ENCODE measurements around the gene TLE1. TPM values are rescaled to one million over a fixed set of nuclear protein-coding genes. Genes with fewer than 3 reads are reported as not detected.
A peak's percentile ranks its signal among the peaks of the same experiment; 100 is the strongest.

Gene TLE1
- polyA plus RNA-seq, 3 donors, result 0.46 to 2.5 (median 1.2) TPM

- H3K36me3 Mint-ChIP-seq, result peaks cover 4 to 11% of the 10 kb centered on the region in 2 donors
- Histone ChIP-seq H3K9ac (ENCODE audit: insufficient read depth, low read length, poor library complexity, severe bottlenecking) (no peak overlapping the region), H3K9me3 (replicated peaks in 1 of 2; ENCODE audit: control insufficient read depth in 1 of 2, insufficient read depth in 1 of 2, low read length in 2 of 2) (no peaks in the 10 kb centered on the region), H4K20me1 (ENCODE audit: insufficient read depth, low read length) (no peaks in the 10 kb centered on the region), H3K27me3 (ENCODE audit: control insufficient read depth in 2 of 2, insufficient read depth in 2 of 2, low read length in 2 of 2) (no peaks in the 10 kb centered on the region), H2AFZ (ENCODE audit: insufficient read depth, low read depth, low read length, poor library complexity, severe bottlenecking) (no peak overlapping the region), H3K4me3 (replicated peaks in 1 of 3; ENCODE audit: low read depth in 2 of 3, low read length in 3 of 3) (no peak overlapping the region), H3K79me2 (ENCODE audit: insufficient read depth, low read length) (no peaks in the 10 kb centered on the region), H3K4me2 (replicated peaks; ENCODE audit: extremely low read depth, low read length, poor library complexity, severe bottlenecking) (no peak overlapping the region), H3K36me3 (replicated peaks in 1 of 2; ENCODE audit: control insufficient read depth in 1 of 2, insufficient read depth in 2 of 2, low read length in 2 of 2) (no peaks in the 10 kb centered on the region), H3K27ac (ENCODE audit: low read depth in 1 of 2, low read length in 2 of 2) (no peak overlapping the region), H3K4me1 (ENCODE audit: control insufficient read depth in 1 of 2, insufficient read depth in 2 of 2, low read length in 2 of 2) (no peaks in the 10 kb centered on the region)
- WGBS (ENCODE audit: insufficient coverage), result 0% methylated on average over 1 of the region's 7 CpGs
- H3K27ac Mint-ChIP-seq, result no peak overlapping the region
- intact Hi-C loops (cut with micrococcal nuclease), result no loop called here
- H3K9me3 Mint-ChIP-seq, result no peaks in the 10 kb centered on the region
- DNase-seq, result peak in 1 of 3 donors; percentile 4
- no peak overlapping the region for H3K4me3 Mint-ChIP-seq
- no peaks in the 10 kb centered on the region for H3K27me3 Mint-ChIP-seq (ENCODE audit: low read depth in 3 of 3)
- TF ChIP-seq CTCF (IDR thresholded peaks at IDR 0.05), result no peak
- peaks cover 3% of the 10 kb centered on the region for H3K4me1 Mint-ChIP-seq
Measured at GRCh38 chr9:81631218-81631745, 58.1 kb downstream of the TLE1 start.

GRCh38 chr9:81629440-81629839, 59.9 kb downstream of the TLE1 start:
- H2AFZ ChIP-seq (ENCODE audit: insufficient read depth, low read depth, low read length, poor library complexity, severe bottlenecking), result no peak overlapping the region
- Mint-ChIP-seq H3K4me1 (peaks cover 3% of the 10 kb centered on the region), H3K27me3 (ENCODE audit: low read depth in 3 of 3) (no peaks in the 10 kb centered on the region), H3K9me3 (no peaks in the 10 kb centered on the region), H3K36me3 (peaks cover 4 to 11% of the 10 kb centered on the region in 2 donors), H3K27ac (no peak overlapping the region), H3K4me3 (no peak overlapping the region)
- intact Hi-C loops (cut with micrococcal nuclease), result no loop called here
- H3K36me3 ChIP-seq (replicated peaks in 1 of 2; ENCODE audit: control insufficient read depth in 1 of 2, insufficient read depth in 2 of 2, low read length in 2 of 2), result no peaks in the 10 kb centered on the region
- H3K4me1 ChIP-seq (ENCODE audit: control insufficient read depth in 1 of 2, insufficient read depth in 2 of 2, low read length in 2 of 2), result no peaks in the 10 kb centered on the region
- H3K4me3 ChIP-seq (replicated peaks in 1 of 3; ENCODE audit: low read depth in 2 of 3, low read length in 3 of 3), result no peak overlapping the region
- H3K9me3 ChIP-seq (replicated peaks in 1 of 2; ENCODE audit: control insufficient read depth in 1 of 2, insufficient read depth in 1 of 2, low read length in 2 of 2), result no peaks in the 10 kb centered on the region
- H3K79me2 ChIP-seq (ENCODE audit: insufficient read depth, low read length), result no peaks in the 10 kb centered on the region
- H4K20me1 ChIP-seq (ENCODE audit: insufficient read depth, low read length), result no peaks in the 10 kb centered on the region
- H3K4me2 ChIP-seq (replicated peaks; ENCODE audit: extremely low read depth, low read length, poor library complexity, severe bottlenecking), result no peak overlapping the region
- WGBS (ENCODE audit: insufficient coverage), result no CpG with 5 or more reads among the region's 2 CpGs
- DNase-seq, result no peak
- no peaks in the 10 kb centered on the region for H3K27me3 ChIP-seq (ENCODE audit: control insufficient read depth in 2 of 2, insufficient read depth in 2 of 2, low read length in 2 of 2)
- no peak overlapping the region for H3K9ac ChIP-seq (ENCODE audit: insufficient read depth, low read length, poor library complexity, severe bottlenecking)
- TF ChIP-seq CTCF (IDR thresholded peaks at IDR 0.05), result no peak
- H3K27ac ChIP-seq (ENCODE audit: low read depth in 1 of 2, low read length in 2 of 2), result no peak overlapping the region
